Measurements from ENCODE around the gene NRCAM. TPM values are rescaled to one million over a fixed set of nuclear protein-coding genes. Genes with fewer than 3 reads are reported as not detected.

NRCAM gene
- total RNA-seq, 4 donors from 2014 or later: 0.77 to 30.3 (median 2.0) TPM; not detected in 1

DNA sequence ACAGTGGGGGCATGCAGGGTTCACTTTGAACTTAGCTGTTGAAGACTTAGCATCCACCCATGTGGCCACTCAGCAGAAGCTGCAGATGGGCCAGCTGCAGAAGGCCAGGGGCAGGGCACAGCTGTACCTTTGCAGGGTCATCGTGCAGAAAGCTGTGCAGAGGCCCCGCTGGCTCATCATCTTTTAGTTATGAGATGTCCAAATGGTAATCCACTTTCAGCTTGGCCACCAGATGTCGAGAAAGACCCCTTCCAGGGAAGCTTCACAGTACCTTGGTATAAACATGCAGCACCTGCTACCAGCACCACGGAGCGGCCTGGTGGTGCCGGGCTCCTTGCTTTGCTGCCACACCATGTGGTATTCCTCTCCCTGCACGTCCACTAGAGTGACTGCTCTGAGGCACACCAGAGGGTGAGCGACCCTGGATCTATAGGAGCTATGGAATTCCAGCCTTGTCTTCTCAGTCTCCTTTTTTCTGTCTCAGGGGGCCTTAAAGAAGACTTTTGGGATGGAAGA is 251.9 kb downstream of the NRCAM start:
- Histone ChIP-seq H3K27ac (no peak overlapping the region), H3K36me3 (no peaks in the 10 kb centered on the region), H3K9me3 (no peaks in the 10 kb centered on the region), H3K4me3 (no peak overlapping the region), H3K27me3 (no peaks in the 10 kb centered on the region), H3K4me1 (no peaks in the 10 kb centered on the region)
- intact Hi-C loops (cut with DNase I; ENCODE audit: low total_unique reads): no loop called here
- DNase-seq: no peak
- no peak for TF ChIP-seq POLR2A (IDR thresholded peaks at IDR 0.05)
- TF ChIP-seq, protein P1, sequence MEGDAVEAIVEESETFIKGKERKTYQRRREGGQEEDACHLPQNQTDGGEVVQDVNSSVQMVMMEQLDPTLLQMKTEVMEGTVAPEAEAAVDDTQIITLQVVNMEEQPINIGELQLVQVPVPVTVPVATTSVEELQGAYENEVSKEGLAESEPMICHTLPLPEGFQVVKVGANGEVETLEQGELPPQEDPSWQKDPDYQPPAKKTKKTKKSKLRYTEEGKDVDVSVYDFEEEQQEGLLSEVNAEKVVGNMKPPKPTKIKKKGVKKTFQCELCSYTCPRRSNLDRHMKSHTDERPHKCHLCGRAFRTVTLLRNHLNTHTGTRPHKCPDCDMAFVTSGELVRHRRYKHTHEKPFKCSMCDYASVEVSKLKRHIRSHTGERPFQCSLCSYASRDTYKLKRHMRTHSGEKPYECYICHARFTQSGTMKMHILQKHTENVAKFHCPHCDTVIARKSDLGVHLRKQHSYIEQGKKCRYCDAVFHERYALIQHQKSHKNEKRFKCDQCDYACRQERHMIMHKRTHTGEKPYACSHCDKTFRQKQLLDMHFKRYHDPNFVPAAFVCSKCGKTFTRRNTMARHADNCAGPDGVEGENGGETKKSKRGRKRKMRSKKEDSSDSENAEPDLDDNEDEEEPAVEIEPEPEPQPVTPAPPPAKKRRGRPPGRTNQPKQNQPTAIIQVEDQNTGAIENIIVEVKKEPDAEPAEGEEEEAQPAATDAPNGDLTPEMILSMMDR (IDR thresholded peaks at IDR 0.05): no peak

DNA sequence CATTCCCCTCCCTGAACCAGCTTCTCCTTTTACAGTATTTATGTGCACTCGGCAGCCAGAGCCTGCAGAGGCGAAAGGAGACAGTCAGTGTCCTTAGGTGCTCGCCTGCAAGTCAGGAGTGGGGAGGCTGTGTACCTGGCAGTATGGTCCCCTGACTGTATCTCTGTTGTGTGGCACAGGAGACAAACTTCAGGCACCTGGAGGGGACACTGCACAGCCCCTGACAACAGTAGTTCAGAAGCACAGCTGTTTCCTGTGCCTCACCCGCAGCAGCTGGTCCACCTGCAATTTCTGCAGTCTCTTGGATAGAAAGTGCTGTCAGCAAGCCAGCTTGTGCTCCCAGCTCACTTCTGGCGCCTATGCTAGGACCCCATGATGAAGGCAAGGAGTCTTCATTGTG is 252.7 kb downstream of the NRCAM start:
- Histone ChIP-seq H3K27ac (no peak overlapping the region), H3K4me1 (no peaks in the 10 kb centered on the region), H3K4me3 (no peak overlapping the region), H3K36me3 (no peaks in the 10 kb centered on the region), H3K9me3 (no peaks in the 10 kb centered on the region), H3K27me3 (no peaks in the 10 kb centered on the region)
- intact Hi-C loops (cut with DNase I; ENCODE audit: low total_unique reads): no loop called here
- no peak for TF ChIP-seq POLR2A (IDR thresholded peaks at IDR 0.05)
- TF ChIP-seq, protein P1 (IDR thresholded peaks at IDR 0.05): no peak
- no peak for DNase-seq

DNA sequence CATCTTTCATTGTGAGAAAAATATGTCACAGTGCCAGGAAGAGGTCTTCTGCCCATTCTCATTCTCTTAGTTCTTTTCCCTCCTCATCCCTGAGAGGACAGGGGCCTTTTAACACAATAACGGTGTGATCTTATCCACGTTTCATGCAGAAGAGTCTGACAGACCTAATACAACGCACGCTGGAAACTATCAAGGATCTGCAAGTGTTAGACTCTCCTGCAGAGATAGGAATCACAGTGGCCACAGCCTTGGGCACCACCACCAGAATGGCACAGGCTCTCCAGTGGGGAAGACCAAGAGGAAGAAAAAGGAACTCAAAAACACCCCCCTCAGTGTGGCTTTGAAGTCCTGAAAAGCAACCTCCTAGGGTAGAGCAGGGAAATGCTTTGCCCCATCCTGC is 253.5 kb downstream of the NRCAM start:
- no peak overlapping the region for H3K27ac ChIP-seq
- no peaks in the 10 kb centered on the region for H3K4me1 ChIP-seq
- intact Hi-C loops (cut with DNase I; ENCODE audit: low total_unique reads): no loop called here
- H3K36me3 ChIP-seq: no peaks in the 10 kb centered on the region
- H3K9me3 ChIP-seq: no peaks in the 10 kb centered on the region
- no peaks in the 10 kb centered on the region for H3K27me3 ChIP-seq
- no peak for TF ChIP-seq POLR2A (IDR thresholded peaks at IDR 0.05)
- TF ChIP-seq, protein P1 (IDR thresholded peaks at IDR 0.05): no peak
- DNase-seq: no peak
- no peak overlapping the region for H3K4me3 ChIP-seq

DNA sequence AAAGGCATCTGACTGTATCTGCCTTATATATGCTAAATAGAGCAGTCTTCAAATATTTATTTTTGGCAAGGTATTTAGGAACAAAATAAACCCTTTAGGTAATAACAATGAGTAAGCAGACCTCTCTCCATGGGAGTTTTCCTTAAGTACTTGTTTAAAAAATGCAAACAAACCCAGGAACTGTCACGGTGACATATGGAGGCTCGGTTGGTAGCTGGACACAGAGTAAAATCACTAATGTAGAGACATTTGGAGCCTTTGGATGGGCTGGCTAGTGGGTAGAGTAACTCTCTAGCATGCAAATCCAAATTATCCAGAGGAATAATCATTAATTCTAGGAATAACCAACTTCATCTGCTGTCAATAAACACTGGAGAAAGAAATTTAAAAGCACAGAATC is 254.5 kb downstream of the NRCAM start:
- no peaks in the 10 kb centered on the region for H3K9me3 ChIP-seq
- no peak for TF ChIP-seq POLR2A (IDR thresholded peaks at IDR 0.05)
- TF ChIP-seq, protein P1 (IDR thresholded peaks at IDR 0.05): no peak
- H3K27me3 ChIP-seq: no peaks in the 10 kb centered on the region
- no peak for DNase-seq
- H3K4me3 ChIP-seq: no peak overlapping the region
- H3K4me1 ChIP-seq: no peaks in the 10 kb centered on the region
- no peak overlapping the region for H3K27ac ChIP-seq
- H3K36me3 ChIP-seq: no peaks in the 10 kb centered on the region
- intact Hi-C loops (cut with DNase I; ENCODE audit: low total_unique reads): no loop called here

DNA sequence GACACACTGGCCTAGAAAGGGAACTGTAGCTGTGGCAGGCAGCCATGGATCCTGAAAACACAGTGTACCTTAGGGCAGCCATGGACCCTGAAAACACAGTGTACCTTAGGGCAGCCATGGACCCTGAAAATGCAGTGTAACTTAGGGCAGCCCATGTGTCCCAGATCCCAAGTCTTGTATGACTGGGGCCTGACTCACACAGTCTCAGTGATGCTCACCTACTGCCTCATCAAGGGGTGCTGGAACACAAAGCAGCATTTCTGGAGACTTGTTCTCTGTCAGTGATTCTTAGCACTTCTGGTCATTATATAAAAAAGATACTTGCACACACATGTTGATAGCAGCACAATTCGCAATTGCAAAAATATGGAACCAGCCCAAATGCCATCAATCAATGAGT is 255.9 kb downstream of the NRCAM start:
- intact Hi-C loops (cut with DNase I; ENCODE audit: low total_unique reads): no loop called here
- Histone ChIP-seq H3K9me3 (no peaks in the 10 kb centered on the region), H3K27me3 (no peaks in the 10 kb centered on the region), H3K4me1 (no peaks in the 10 kb centered on the region), H3K36me3 (no peaks in the 10 kb centered on the region), H3K4me3 (no peak overlapping the region), H3K27ac (no peak overlapping the region)
- no peak for TF ChIP-seq POLR2A (IDR thresholded peaks at IDR 0.05)
- TF ChIP-seq, protein P1 (IDR thresholded peaks at IDR 0.05): no peak
- no peak for DNase-seq
